ENCODE results near the gene SUCLG2.
A peak's percentile ranks its signal among the peaks of the same experiment; 100 is the strongest.

The SUCLG2 gene

DNA sequence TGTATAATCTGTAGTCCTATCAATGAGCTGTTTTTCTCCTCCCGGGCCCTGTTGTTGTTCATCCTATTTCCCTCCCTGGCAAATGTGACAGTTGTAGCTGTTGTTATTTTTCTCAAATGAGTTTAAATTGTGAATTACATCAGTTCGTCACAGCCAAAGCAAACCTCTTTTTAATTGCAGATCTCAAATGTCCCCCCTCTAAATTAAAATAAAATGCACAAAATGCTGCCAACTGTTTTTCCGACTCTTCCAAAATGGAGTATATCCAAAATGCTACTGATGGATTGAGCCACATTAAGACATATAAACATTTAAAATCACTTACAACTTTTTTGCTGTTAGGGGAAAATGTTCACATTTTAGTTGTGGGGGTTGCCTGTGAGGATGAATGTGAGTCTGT, 29.8 kb upstream of the SUCLG2 start:
- FAIRE-seq = no peak
- no peak for DNase-seq (ENCODE audit: insufficient read length, low spot score)
- TF ChIP-seq TAF1 (IDR thresholded peaks at IDR 0.05; ENCODE audit: low read depth, low read length) (no peak), POLR2AphosphoS5 (IDR thresholded peaks at IDR 0.05; ENCODE audit: low read depth, low read length) (no peak), POLR2A (IDR thresholded peaks at IDR 0.05; ENCODE audit: low read depth, low read length) (no peak), POU2F2 (IDR thresholded peaks at IDR 0.05; ENCODE audit: low read depth, low read length) (no peak), PAX5 (IDR thresholded peaks at IDR 0.05; ENCODE audit: insufficient read depth, low read length, severe bottlenecking) (no peak), SPI1 (IDR thresholded peaks at IDR 0.05; ENCODE audit: low read depth, low read length) (no peak)

DNA sequence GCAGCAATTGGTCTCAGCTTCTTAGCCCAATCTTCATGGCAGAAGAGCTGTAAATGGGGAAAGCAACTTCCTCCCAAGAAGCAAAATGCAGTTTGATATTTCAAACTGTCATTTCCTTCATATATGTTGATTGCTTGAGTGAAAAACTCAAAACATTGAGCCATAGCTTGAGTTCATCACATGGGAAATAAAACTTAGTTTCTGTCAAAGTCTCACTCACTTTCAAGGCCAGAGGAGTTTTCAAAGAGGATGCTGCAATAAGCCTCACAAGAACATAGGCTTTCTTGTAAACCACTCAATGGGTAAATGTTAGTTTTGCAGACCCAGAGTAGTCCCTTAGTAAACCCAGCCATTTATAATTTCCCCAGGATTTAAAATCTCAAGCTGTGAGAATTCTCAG, 29.1 kb upstream of the SUCLG2 start:
- DNase-seq (ENCODE audit: insufficient read length, low spot score) = no peak
- no peak for TF ChIP-seq POU2F2 (IDR thresholded peaks at IDR 0.05; ENCODE audit: low read depth, low read length)
- no peak for TF ChIP-seq SPI1 (IDR thresholded peaks at IDR 0.05; ENCODE audit: low read depth, low read length)
- TF ChIP-seq POLR2AphosphoS5 (IDR thresholded peaks at IDR 0.05; ENCODE audit: low read depth, low read length) = no peak
- TF ChIP-seq PAX5 (IDR thresholded peaks at IDR 0.05; ENCODE audit: insufficient read depth, low read length, severe bottlenecking) = no peak
- no peak for TF ChIP-seq TAF1 (IDR thresholded peaks at IDR 0.05; ENCODE audit: low read depth, low read length)
- no peak for TF ChIP-seq POLR2A (IDR thresholded peaks at IDR 0.05; ENCODE audit: low read depth, low read length)
- FAIRE-seq = peak; percentile 67

DNA sequence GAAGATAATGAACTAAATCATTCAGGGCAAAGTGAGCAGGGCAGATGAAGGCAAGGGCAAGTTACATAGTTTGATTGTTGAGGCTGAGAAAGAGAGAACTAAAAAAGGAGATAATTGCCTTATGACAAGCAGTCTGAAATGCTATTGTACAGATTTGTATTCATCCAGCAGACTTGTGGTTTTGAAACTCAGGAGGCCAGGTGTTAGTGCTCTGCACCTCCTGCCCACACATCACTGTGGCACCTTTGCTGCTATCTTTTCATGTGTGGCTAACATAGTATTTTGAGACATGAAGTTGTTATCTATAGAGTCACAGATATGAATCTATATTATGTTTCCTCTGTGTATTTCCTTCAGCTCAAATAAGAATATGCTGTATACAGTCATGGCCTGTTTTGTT, 24.3 kb upstream of the SUCLG2 start:
- TF ChIP-seq TAF1 (IDR thresholded peaks at IDR 0.05; ENCODE audit: low read depth, low read length) (no peak), POU2F2 (IDR thresholded peaks at IDR 0.05; ENCODE audit: low read depth, low read length) (no peak), SPI1 (IDR thresholded peaks at IDR 0.05; ENCODE audit: low read depth, low read length) (no peak), PAX5 (IDR thresholded peaks at IDR 0.05; ENCODE audit: insufficient read depth, low read length, severe bottlenecking) (no peak)
- FAIRE-seq (peak; percentile 89), DNase-seq (ENCODE audit: insufficient read length, low spot score) (no peak)

DNA sequence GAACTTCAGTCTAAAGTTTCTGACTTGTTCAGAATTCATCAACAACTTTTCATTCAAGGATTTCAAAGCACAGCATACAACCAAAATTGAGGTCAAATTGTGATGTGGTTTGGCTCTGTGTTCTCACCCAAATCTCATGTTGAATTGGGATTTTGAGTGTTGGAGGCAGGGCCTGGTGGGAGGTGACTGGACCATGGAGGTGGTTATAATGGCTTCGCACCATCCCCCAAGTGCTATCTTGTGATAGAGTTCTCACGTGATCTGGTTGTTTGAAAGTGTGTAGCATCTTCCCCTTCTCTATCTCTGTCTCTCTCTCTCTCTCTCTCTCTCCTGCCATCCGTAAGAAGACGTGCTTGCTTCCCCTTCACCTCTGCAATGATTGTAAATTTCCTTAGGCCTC, 19.6 kb upstream of the SUCLG2 start:
- TF ChIP-seq POLR2A (IDR thresholded peaks at IDR 0.05; ENCODE audit: low read depth, low read length) (no peak), PAX5 (IDR thresholded peaks at IDR 0.05; ENCODE audit: insufficient read depth, low read length, severe bottlenecking) (no peak), POU2F2 (IDR thresholded peaks at IDR 0.05; ENCODE audit: low read depth, low read length) (no peak), TAF1 (IDR thresholded peaks at IDR 0.05; ENCODE audit: low read depth, low read length) (no peak), SPI1 (IDR thresholded peaks at IDR 0.05; ENCODE audit: low read depth, low read length) (no peak), POLR2AphosphoS5 (IDR thresholded peaks at IDR 0.05; ENCODE audit: low read depth, low read length) (no peak)
- FAIRE-seq = no peak

DNA sequence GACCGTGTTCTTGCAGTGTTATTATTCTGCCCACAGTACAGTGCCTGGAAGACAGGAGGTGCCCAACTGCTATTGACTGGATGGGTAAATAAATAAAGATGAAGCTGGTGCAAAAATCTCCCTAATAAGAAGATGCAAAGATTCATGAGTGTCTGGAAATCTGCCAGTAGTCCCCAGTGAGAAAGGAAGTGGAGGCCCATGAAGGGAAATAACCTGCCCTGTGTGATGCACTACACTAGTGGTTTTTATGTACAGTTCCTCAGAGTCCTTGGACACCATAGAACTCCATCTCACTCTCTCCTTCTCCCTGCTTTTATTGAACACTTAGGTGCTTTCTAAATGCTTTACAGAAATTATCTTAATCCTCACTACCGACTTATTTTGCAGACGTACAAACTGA, 8.3 kb upstream of the SUCLG2 start:
- TF ChIP-seq SPI1 (IDR thresholded peaks at IDR 0.05; ENCODE audit: low read depth, low read length) (peak; percentile 35), POLR2A (IDR thresholded peaks at IDR 0.05; ENCODE audit: low read depth, low read length) (no peak)
- DNase-seq (ENCODE audit: insufficient read length, low spot score) (no peak), FAIRE-seq (no peak)

More for the DNA sequence above, 19.6 kb upstream of the SUCLG2 start:
- no peak for DNase-seq (ENCODE audit: insufficient read length, low spot score)

DNA sequence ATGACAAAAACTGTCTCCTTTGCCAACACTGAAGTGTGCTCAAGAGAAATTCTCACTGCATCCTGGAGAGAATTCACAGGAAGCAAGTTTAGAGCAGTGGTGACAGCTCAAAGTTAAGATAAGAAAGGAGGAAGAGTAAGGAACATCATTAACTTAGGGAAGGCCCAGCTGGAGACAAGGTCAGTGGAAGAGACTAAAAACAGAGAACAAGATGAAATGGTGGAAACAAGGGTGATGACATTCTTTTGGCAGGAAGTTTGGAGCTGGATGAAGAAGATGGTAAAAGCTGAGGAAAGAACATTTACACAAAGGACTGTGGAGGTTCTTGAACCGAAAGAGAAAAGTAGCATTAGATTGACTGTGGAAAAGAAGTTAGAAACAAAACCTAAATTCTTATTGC, 6.7 kb upstream of the SUCLG2 start:
- FAIRE-seq = no peak
- no peak for TF ChIP-seq POLR2AphosphoS5 (IDR thresholded peaks at IDR 0.05; ENCODE audit: low read depth, low read length)
- no peak for TF ChIP-seq POU2F2 (IDR thresholded peaks at IDR 0.05; ENCODE audit: low read depth, low read length)
- TF ChIP-seq POLR2A (IDR thresholded peaks at IDR 0.05; ENCODE audit: low read depth, low read length) = no peak
- TF ChIP-seq PAX5 (IDR thresholded peaks at IDR 0.05; ENCODE audit: insufficient read depth, low read length, severe bottlenecking) = no peak
- TF ChIP-seq TAF1 (IDR thresholded peaks at IDR 0.05; ENCODE audit: low read depth, low read length) = no peak
- no peak for TF ChIP-seq SPI1 (IDR thresholded peaks at IDR 0.05; ENCODE audit: low read depth, low read length)
- DNase-seq (ENCODE audit: insufficient read length, low spot score) = no peak

DNA sequence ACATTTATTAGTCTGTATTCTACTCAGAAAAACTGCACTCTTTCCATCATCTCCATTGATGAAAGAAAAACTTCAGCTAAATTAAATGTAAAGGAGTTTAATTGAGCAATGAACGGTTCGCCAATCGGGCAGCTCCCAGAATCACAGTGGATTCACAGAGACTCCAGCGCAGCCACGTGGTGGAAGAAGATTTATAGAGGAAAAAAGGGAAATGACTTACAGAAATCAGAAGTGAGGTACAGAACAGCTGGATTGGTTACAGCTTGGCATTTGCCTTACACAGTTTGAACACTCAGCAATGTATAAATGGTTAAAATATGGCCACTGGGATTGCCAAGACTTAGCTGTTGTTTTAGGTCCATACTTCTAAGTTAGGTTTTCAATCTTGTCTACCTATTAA, 2.8 kb upstream of the SUCLG2 start:
- no peak for TF ChIP-seq POU2F2 (IDR thresholded peaks at IDR 0.05; ENCODE audit: low read depth, low read length)
- TF ChIP-seq PAX5 (IDR thresholded peaks at IDR 0.05; ENCODE audit: insufficient read depth, low read length, severe bottlenecking) = no peak
- no peak for TF ChIP-seq POLR2AphosphoS5 (IDR thresholded peaks at IDR 0.05; ENCODE audit: low read depth, low read length)
- no peak for TF ChIP-seq SPI1 (IDR thresholded peaks at IDR 0.05; ENCODE audit: low read depth, low read length)
- TF ChIP-seq TAF1 (IDR thresholded peaks at IDR 0.05; ENCODE audit: low read depth, low read length) = no peak
- TF ChIP-seq POLR2A (IDR thresholded peaks at IDR 0.05; ENCODE audit: low read depth, low read length) = no peak
- DNase-seq (ENCODE audit: insufficient read length, low spot score) (no peak), FAIRE-seq (no peak)

DNA sequence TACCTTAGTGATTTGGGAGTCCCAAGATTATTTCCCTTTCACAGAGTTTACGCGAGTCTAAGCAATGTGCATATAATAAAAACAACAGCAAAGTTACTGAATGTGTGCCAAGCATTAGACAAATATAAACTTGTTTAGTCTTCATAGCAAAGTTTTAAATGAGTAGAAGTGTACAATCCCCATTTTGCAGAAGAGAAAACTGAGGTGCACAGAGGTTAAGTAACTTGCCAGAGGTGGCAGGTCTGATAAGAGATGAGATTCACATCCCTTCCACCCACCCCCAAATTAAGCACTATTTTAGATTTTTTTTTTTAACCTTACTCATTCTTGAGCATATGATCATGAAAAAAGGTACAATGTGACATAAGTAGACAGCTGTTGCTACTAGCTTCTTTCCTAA, 2.2 kb upstream of the SUCLG2 start:
- FAIRE-seq (no peak), DNase-seq (ENCODE audit: insufficient read length, low spot score) (no peak)
- no peak for TF ChIP-seq POU2F2 (IDR thresholded peaks at IDR 0.05; ENCODE audit: low read depth, low read length)
- TF ChIP-seq POLR2AphosphoS5 (IDR thresholded peaks at IDR 0.05; ENCODE audit: low read depth, low read length) = no peak
- no peak for TF ChIP-seq POLR2A (IDR thresholded peaks at IDR 0.05; ENCODE audit: low read depth, low read length)
- TF ChIP-seq TAF1 (IDR thresholded peaks at IDR 0.05; ENCODE audit: low read depth, low read length) = no peak
- no peak for TF ChIP-seq SPI1 (IDR thresholded peaks at IDR 0.05; ENCODE audit: low read depth, low read length)
- no peak for TF ChIP-seq PAX5 (IDR thresholded peaks at IDR 0.05; ENCODE audit: insufficient read depth, low read length, severe bottlenecking)

DNA sequence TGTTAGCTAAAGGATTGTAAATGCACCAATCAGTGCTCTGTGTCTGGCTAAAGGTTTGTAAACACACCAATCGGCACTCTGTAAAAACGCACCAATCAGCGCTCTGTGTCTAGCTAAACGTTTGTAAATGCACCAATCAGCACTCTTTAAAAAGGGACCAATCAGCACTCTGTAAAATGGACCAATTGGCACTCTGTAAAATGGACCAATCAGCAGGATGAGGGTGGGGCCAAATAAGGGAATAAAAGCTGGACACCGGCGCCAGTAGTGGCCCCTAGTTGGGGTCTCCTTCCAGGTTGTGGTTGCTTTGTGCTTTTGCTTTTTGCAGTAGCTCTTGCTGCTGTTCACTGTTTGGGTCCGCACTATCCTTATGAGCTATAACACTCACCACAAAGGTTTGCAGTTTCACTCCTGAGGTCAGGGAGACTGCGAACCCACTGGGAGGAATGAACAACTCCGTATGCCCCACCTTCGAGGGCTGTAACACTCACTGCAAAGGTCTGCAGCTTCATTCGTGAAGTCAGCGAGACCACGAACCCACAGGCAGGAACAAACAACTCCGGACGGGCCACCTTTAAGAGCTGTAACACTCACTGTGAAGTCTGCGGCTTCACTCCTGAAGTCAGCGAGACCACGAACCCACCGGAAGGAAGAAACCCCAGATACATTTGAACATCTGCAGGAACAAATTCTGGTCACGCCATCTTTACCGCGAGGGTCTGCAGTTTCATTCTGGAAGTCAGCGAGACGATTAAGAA, 1.1 kb upstream of the SUCLG2 start:
- FAIRE-seq = peak; percentile 96
- no peak for DNase-seq (ENCODE audit: insufficient read length, low spot score)
- peak; percentile 95 for TF ChIP-seq POLR2A (IDR thresholded peaks at IDR 0.05; ENCODE audit: low read depth, low read length)
- TF ChIP-seq SPI1 (IDR thresholded peaks at IDR 0.05; ENCODE audit: low read depth, low read length) = 0 out of 2 replicates have a peak, but pooled peaks have one; percentile 1
- peak; percentile 56; the same call in 1 of the 2 replicates for TF ChIP-seq POU2F2 (IDR thresholded peaks at IDR 0.05; ENCODE audit: low read depth, low read length)
- TF ChIP-seq TAF1 (IDR thresholded peaks at IDR 0.05; ENCODE audit: low read depth, low read length) = no peak
- TF ChIP-seq POLR2AphosphoS5 (IDR thresholded peaks at IDR 0.05; ENCODE audit: low read depth, low read length) = peak; percentile 53; the same call in 1 of the 2 replicates
- TF ChIP-seq PAX5 (IDR thresholded peaks at IDR 0.05; ENCODE audit: insufficient read depth, low read length, severe bottlenecking) = no peak

DNA sequence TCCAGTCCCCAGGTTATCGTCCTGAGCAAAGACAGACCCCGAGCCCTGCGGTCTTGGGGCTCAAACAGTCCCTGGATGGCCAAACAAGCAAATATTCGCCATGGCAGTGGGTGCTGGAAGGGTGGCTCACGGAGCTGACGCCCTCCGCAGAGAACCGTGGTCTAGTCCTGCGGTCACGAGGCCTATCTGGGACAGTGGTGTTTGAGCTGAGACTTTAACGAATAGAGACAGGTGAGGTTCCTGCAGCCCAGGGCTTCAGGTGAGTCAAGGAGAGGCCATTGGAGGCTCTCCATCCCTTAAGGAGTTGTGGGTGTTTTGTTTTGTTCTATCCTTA, 399 bp upstream of the SUCLG2 start:
- TF ChIP-seq SPI1 (IDR thresholded peaks at IDR 0.05; ENCODE audit: low read depth, low read length) = no peak
- no peak for TF ChIP-seq POLR2A (IDR thresholded peaks at IDR 0.05; ENCODE audit: low read depth, low read length)
- TF ChIP-seq PAX5 (IDR thresholded peaks at IDR 0.05; ENCODE audit: insufficient read depth, low read length, severe bottlenecking) = no peak
- no peak for TF ChIP-seq POU2F2 (IDR thresholded peaks at IDR 0.05; ENCODE audit: low read depth, low read length)
- TF ChIP-seq TAF1 (IDR thresholded peaks at IDR 0.05; ENCODE audit: low read depth, low read length) = no peak
- no peak for TF ChIP-seq POLR2AphosphoS5 (IDR thresholded peaks at IDR 0.05; ENCODE audit: low read depth, low read length)
- no peak for DNase-seq (ENCODE audit: insufficient read length, low spot score)
- no peak for FAIRE-seq

Data from GM12891 (cell line).